Small intestine (tissue), 7 donors: ENCODE data around the gene SYNE4. TPM values are rescaled to one million over a fixed set of nuclear protein-coding genes. Genes with fewer than 3 reads are reported as not detected.
"Not testable (repeated sequence)": the region's sequence is repeated elsewhere in the genome, so short reads cannot be mapped to it uniquely, and the experiment has no call there.

ENCODE experiments used
- DNase-seq, 2 donors: peaks; one replicate each; pipeline versions ENCODE4 v3.0.0 to v3.0.0-alpha.2; 2013
- FAIRE-seq: peaks from 2 replicates; lab custom pipeline; 2012; peaks lifted over from hg19 to GRCh38; lab: Jason Lieb, UNC
- H3K27ac ChIP-seq, 3 donors: one replicate each; pipeline ENCODE4 v1.5.1; 2013; ENCODE audit warnings: low read length in 2 of 3, mild to moderate bottlenecking in 2 of 3, control low read depth in 1 of 3, inconsistent platforms in 1 of 3, low read depth in 1 of 3, moderate library complexity in 1 of 3
- H3K27me3 ChIP-seq, 3 donors: one replicate each; pipeline ENCODE4 v1.6.1; 2013; ENCODE audit warnings: low read length in 3 of 3, inconsistent platforms in 1 of 3; ENCODE audit not compliant: control insufficient read depth in 3 of 3, insufficient read depth in 3 of 3
- H3K36me3 ChIP-seq, 3 donors: one replicate each; pipeline ENCODE4 v1.6.1; 2013; ENCODE audit warnings: low read length in 3 of 3, inconsistent platforms in 1 of 3, low read depth in 1 of 3, mild to moderate bottlenecking in 1 of 3, moderate library complexity in 1 of 3; ENCODE audit not compliant: control insufficient read depth in 3 of 3, insufficient read depth in 2 of 3
- H3K4me1 ChIP-seq, 3 donors: one replicate each; pipeline ENCODE4 v1.6.1; 2013; ENCODE audit warnings: low read length in 2 of 3, inconsistent platforms in 1 of 3, low read depth in 1 of 3, mild to moderate bottlenecking in 1 of 3, moderate library complexity in 1 of 3; ENCODE audit not compliant: control insufficient read depth in 3 of 3, insufficient read depth in 2 of 3
- H3K4me3 ChIP-seq, 3 donors: one replicate each; pipeline ENCODE4 v1.5.1; 2013; ENCODE audit warnings: low read length in 3 of 3, control low read depth in 1 of 3, inconsistent platforms in 1 of 3, low read depth in 1 of 3, mild to moderate bottlenecking in 1 of 3, moderate library complexity in 1 of 3
- H3K9me3 ChIP-seq, 2 donors: one replicate each; pipeline ENCODE4 v1.6.1; 2013; ENCODE audit warnings: low read depth in 1 of 2, low read length in 1 of 2; ENCODE audit not compliant: control insufficient read depth in 2 of 2, insufficient read depth in 1 of 2
- WGBS, 3 donors: extraction: QIAGEN DNeasy Blood & Tissue Kit; methylation state at CpG; one replicate each; pipeline ENCODE4 v1.1.7; 2013; 5-methylcytosine and 5-hydroxymethylcytosine counted together
- polyA plus RNA-seq, 4 donors: library from polyadenylated mRNA; stranded (reverse) in 3 of 4; unstranded in 1 of 4; fragments of 200-250 nt in 3 of 4; fragments of 120-200 nt in 1 of 4; gene quantifications; one replicate each; pipeline versions ENCODE4 v1.2.1 to v1.2.3, GENCODE V29; 2013
- donor health status: healthy with polysubstance abuse.
- donor health status: control.
- donor health status: control.
- donor health status: Bipolar disorder and iron deficiency.
- donor health status: healthy.

SYNE4 gene
- polyA plus RNA-seq, 4 donors, result 3.0 to 16.0 (median 3.7) TPM

DNA sequence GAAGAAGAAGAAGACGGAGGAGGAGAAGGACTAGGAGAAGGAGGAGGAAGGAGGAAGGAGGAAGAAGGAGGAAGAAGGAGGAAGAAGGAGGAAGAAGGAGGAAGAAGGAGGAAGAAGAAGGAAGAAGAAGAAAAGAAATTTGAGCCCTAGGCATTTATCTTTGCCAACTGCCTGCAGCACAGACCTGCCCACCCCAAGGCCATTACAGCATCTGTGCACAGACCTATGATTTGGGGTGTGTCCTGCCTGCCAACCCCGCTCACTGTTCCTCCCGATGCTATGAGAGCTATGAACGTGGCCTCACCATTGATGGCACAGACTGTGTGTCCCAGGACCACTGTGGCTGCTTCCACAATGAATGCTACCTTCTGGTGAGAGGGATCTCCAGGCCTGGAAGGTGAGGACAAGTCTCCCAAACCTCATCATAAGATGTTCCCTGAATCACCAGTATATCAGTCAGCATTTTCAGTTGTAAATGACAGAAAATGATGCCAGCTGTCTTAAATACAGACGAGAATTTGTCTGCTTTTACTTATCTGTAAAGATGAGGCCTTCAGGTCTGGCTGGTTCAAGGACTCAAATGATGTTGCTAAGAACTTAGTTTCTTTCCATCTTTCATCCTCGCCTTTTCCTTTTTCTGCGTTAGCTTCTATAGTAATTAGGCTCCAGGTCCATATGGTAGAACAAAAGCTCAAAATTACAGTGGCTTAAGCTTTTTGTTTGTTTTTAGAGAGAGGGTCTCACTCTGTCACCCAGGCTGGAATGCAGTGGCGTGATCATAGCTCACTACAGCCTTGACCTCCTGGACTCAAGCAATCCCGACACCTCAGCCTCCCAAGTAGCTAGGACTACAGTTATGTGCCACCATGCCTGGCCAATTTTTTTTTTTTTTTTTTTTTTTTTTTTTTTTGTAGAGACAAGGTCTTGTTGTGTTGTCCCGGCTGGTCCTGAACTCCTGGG is 17.6 kb downstream of the SYNE4 start:
- WGBS, 3 donors, result 65 to 78% (median 77%) methylated on average over 10 of the region's 10 CpGs
- Histone ChIP-seq H3K27me3 (peaks cover 0 to 33% (median 4%) of the 10 kb centered on the region in 3 donors), H3K36me3 (no peaks in the 10 kb centered on the region), H3K4me3 (no peak overlapping the region), H3K27ac (no peak overlapping the region), H3K9me3 (peaks cover 0 to 5% of the 10 kb centered on the region in 2 donors), H3K4me1 (peaks cover 0 to 9% (median 6%) of the 10 kb centered on the region in 3 donors)
- DNase-seq (no peak), FAIRE-seq (no peak)

DNA sequence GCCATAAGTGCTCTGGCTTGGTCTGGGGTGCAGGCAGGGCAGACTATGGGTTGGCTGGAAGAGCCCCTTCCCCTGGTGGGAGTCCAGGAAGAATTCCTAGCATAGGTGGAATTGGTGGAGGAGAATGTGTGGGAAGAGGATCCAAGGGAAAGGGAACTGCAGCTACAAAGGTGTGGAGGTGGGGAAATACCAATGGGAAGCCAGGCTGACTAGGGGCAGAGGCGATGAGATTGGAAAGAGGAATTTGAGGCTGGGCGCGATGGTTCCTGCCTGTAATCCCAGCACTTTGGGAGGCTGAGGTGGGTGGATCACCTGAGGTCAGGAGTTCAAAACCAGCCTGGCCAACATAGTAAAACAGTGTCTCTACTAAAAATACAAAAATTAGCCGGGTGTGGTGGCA is 18.5 kb downstream of the SYNE4 start:
- Histone ChIP-seq H3K9me3 (peaks cover 0 to 5% of the 10 kb centered on the region in 2 donors), H3K27ac (no peak overlapping the region), H3K4me3 (no peak overlapping the region), H3K4me1 (peaks cover 0 to 5% (median 3%) of the 10 kb centered on the region in 3 donors), H3K27me3 (peaks cover 0 to 41% (median 5%) of the 10 kb centered on the region in 3 donors), H3K36me3 (no peaks in the 10 kb centered on the region)
- WGBS, 3 donors, result 88 to 91% (median 90%) methylated on average over 4 of the region's 4 CpGs
- FAIRE-seq, result no peak
- DNase-seq, result no peak

DNA sequence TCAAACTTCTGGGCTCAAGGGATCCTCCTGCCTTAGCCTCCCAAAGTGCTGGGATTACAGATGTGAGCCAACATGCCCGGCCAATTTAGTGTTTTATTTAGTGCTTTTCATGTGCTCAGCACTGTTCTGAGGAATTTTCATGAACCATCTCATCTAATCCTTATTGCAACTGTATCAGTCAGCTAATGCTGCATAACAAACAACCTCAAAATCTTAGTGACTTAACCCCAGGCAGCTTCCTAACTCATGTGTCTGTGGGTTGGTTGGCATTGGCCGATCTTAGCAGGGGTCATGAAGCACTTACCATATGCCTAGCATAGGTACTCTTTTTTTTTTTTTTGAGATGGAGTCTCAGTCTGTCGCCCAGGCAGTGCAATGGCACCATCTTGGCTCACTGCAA is 19.8 kb downstream of the SYNE4 start:
- WGBS, 3 donors, result 89 to 94% (median 90%) methylated on average over 3 of the region's 3 CpGs
- FAIRE-seq, result no peak
- H3K9me3 ChIP-seq, result peaks cover 0 to 5% of the 10 kb centered on the region in 2 donors

DNA sequence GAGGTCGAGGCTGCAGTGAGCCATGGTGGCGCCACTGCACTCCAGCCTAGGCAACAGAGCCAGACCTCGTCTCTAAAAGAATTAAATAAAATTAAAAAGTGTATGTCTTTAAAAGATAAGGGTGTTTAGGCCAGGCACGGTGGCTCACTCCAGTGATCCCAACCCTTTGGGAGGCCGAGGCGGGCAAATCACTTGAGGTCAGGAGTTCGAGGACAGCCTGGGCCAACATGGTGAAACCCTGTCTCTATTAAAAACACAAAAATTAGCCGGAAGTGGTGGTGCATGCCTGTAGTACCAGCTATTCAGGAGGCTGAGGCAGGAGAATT is 21.1 kb downstream of the SYNE4 start:
- Histone ChIP-seq H3K4me1 (no peaks in the 10 kb centered on the region), H3K27me3 (peaks cover 0 to 53% (median 8%) of the 10 kb centered on the region in 3 donors), H3K9me3 (peaks cover 0 to 5% of the 10 kb centered on the region in 2 donors), H3K36me3 (no peaks in the 10 kb centered on the region), H3K27ac (no peak overlapping the region), H3K4me3 (no peak overlapping the region)
- no peak for FAIRE-seq
- 20 to 33% (median 24%) methylated on average over 7 to 8 of the region's 8 CpGs for WGBS, 3 donors
- DNase-seq, result no peak

More for the DNA sequence above, 19.8 kb downstream of the SYNE4 start:
- Histone ChIP-seq H3K27ac (no peak overlapping the region), H3K4me1 (no peaks in the 10 kb centered on the region), H3K36me3 (no peaks in the 10 kb centered on the region), H3K4me3 (no peak overlapping the region), H3K27me3 (peaks cover 0 to 47% (median 7%) of the 10 kb centered on the region in 3 donors)
- no peak for DNase-seq

DNA sequence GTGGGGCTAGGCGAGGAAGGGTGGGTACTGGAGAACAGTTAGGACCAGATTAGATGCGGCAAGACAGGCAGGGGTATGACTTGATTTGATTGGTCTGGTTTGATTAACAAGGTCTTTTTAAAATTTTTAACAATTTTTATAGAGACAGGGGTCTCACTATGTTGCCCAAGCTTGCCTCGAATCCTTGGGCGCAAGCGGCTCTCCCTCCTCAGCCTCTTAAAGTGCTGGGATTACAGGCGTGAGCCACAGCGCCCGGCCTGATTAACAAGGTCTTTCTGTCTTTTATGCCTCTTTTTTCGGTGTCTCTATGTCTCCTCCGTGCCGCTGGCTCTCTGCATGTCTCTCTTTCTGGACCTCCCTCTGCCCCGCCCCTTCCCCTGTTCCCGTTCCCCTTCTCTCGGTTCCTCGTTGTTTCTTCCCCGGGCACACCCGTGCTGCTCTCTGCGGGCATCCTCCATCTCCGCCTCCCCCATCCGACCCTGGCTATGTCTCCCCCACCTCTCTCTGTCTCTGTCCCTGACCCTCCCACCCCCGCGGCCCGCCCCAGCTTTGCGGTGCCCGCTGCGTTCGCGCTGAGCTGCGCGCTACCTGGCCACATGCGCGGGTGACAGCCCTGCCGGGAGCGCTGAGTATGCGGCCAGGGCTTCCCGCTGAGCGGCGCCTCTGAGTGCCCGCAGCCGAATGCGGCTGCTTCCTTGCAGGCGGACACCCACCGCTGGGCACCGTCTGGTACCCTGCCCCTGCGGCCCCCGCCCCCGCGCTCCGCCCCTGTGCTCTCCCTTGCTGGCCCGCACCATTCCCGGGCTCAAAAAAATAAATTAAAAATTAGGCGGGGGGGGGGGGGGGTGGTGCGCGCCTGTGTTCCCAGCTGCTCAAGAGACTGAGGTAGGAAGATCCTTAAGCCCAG is 21.7 kb downstream of the SYNE4 start:
- Histone ChIP-seq H3K4me1 (no peaks in the 10 kb centered on the region), H3K4me3 (peak overlapping the region in 2 of 3 donors; percentile 17 to 30), H3K9me3 (peaks cover 0 to 5% of the 10 kb centered on the region in 2 donors), H3K36me3 (no peaks in the 10 kb centered on the region), H3K27me3 (peaks cover 0 to 53% (median 11%) of the 10 kb centered on the region in 3 donors), H3K27ac (no peak overlapping the region)
- FAIRE-seq (no peak), DNase-seq (no peak)
- WGBS, 3 donors, result 8 to 10% (median 10%) methylated on average over 53 to 54 of the region's 54 CpGs

DNA sequence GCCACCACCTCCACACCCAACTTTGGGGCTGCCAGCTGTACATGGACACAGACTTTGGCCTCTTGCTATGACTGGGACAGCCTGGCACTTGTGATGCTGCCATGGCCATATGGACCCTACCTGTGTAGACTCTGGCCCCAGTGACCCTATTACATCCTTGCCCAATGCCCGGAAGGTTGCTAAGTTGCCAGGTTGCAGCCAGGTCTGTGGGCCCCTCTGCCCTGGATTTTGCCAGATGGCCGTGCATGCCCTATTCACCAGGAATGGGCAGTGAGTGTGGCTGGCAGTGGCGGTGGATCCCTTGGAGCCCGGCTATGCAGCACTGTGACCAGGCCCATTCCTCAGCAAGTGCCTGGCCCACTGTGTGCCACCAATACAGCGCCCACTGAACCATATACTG is 22.5 kb downstream of the SYNE4 start:
- WGBS, 3 donors, result 85 to 89% (median 88%) methylated on average over 5 of the region's 5 CpGs
- Histone ChIP-seq H3K27me3 (peaks cover 0 to 55% (median 11%) of the 10 kb centered on the region in 3 donors), H3K9me3 (peaks cover 0 to 5% of the 10 kb centered on the region in 2 donors), H3K27ac (no peak overlapping the region), H3K36me3 (no peaks in the 10 kb centered on the region), H3K4me1 (no peaks in the 10 kb centered on the region), H3K4me3 (no peak overlapping the region)
- FAIRE-seq (no peak), DNase-seq (no peak)

DNA sequence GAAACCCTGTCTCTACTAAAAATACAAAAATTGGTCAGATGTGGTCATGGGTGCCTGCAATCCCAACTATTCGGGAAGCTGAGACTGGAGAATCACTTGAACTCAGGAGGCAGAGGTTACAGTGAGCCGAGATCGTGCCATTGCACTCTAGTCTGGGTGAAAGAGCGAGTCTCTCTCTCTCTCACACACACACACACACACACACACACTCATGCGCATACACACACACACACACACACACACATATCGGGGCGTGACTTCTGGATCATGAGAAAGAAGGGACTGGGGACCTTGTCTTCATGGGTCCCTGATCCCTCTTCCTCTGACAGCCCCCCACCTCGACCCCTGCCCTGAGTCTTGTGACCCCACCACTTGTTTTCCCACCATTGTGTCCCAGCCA is 25.4 kb downstream of the SYNE4 start:
- Histone ChIP-seq H3K9me3 (no peaks in the 10 kb centered on the region), H3K36me3 (no peaks in the 10 kb centered on the region), H3K27me3 (peaks cover 0 to 47% (median 11%) of the 10 kb centered on the region in 3 donors), H3K4me3 (no peak overlapping the region), H3K27ac (no peak overlapping the region), H3K4me1 (no peaks in the 10 kb centered on the region)
- WGBS, 3 donors, result 72 to 82% (median 78%) methylated on average over 8 of the region's 8 CpGs
- FAIRE-seq (no peak), DNase-seq (no peak)

DNA sequence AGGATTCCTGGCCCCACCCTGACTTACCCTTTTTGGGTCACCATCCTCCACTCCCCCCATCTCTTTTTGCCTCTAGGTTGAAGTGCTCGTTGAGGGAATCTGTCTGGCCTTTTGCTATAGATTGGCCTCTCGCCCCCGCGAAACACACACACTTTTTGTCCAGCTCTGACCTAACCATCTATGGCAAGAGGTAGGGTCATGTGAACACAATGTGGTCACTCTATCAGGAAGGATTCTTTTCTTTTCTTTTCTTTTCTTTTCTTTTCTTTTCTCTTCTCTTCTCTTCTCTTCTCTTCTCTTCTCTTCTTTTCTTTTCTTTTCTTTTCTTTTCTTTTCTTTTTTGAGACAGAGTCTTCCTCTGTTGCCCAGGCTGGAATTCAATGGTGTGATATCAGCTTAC is 27.6 kb downstream of the SYNE4 start:
- not testable (repeated sequence) for H3K4me1 ChIP-seq, H3K27ac ChIP-seq, H3K9me3 ChIP-seq, H3K36me3 ChIP-seq, FAIRE-seq, H3K4me3 ChIP-seq, DNase-seq
- H3K27me3 ChIP-seq, result peaks cover 0 to 26% (median 6%) of the 10 kb centered on the region in 3 donors
- 79 to 89% (median 82%) methylated on average over 4 of the region's 4 CpGs for WGBS, 3 donors
